OCI-LY1 (cell line): Measurements from ENCODE around the gene CFAP99.

Experiments used
- H2AFZ ChIP-seq: fragments of 200-600 bp; sonication (generic), shearing (Covaris generic); 2 replicates; pipeline ENCODE4 v1.6.0; 2014; ENCODE audit warnings: antibody characterized with exemption, mild to moderate bottlenecking, low read length
- H3F3A ChIP-seq: fragments of 200-600 bp; sonication (generic), shearing (Covaris generic); 2 replicates; pipeline ENCODE4 v1.6.0; 2014; ENCODE audit warnings: mild to moderate bottlenecking, antibody characterized with exemption, low read length, moderate library complexity; ENCODE audit not compliant: insufficient read depth
- H3K27ac ChIP-seq: fragments of 200-600 bp; sonication (generic); 2 replicates; pipeline ENCODE4 v1.5.1; 2014; ENCODE audit warnings: low read length, mixed run types, mild to moderate bottlenecking, low read depth; ENCODE audit not compliant: poor library complexity, severe bottlenecking
- H3K27me3 ChIP-seq: fragments of 200-600 bp; sonication (generic); 2 replicates; pipeline ENCODE4 v1.6.0; 2014; ENCODE audit warnings: antibody characterized with exemption, mild to moderate bottlenecking, low read length, moderate library complexity; ENCODE audit not compliant: insufficient read depth
- H3K36me3 ChIP-seq: fragments of 200-600 bp; sonication (generic); 2 replicates; pipeline ENCODE4 v1.6.1; 2014; ENCODE audit warnings: mild to moderate bottlenecking, antibody characterized with exemption, low read length, moderate library complexity, mixed read lengths; ENCODE audit not compliant: insufficient read depth
- H3K4me1 ChIP-seq: fragments of 200-600 bp; sonication (generic); 2 replicates; pipeline ENCODE4 v1.5.1; 2014; ENCODE audit warnings: mild to moderate bottlenecking, low read length, moderate library complexity; ENCODE audit not compliant: insufficient read depth, severe bottlenecking
- H3K4me2 ChIP-seq: fragments of 200-600 bp; sonication (generic), shearing (Covaris generic); 2 replicates; pipeline ENCODE4 v1.6.1; 2014; ENCODE audit warnings: low read length
- H3K4me3 ChIP-seq: fragments of 200-600 bp; sonication (generic); 2 replicates; pipeline ENCODE4 v1.5.1; 2014; ENCODE audit warnings: low read length, low read depth, mild to moderate bottlenecking, mixed read lengths; ENCODE audit not compliant: poor library complexity, severe bottlenecking
- H3K79me2 ChIP-seq: fragments of 200-600 bp; shearing (Covaris generic); 2 replicates; pipeline ENCODE4 v1.6.1; 2016; ENCODE audit warnings: mixed run types, low read length, mixed read lengths; ENCODE audit not compliant: insufficient read depth
- H3K9ac ChIP-seq: fragments of 200-600 bp; sonication (generic), shearing (Covaris generic); 2 replicates; pipeline ENCODE4 v1.6.1; 2014; ENCODE audit warnings: mild to moderate bottlenecking, low read length, mixed read lengths
- H3K9me2 ChIP-seq: fragments of 200-600 bp; sonication (generic), shearing (Covaris generic); 2 replicates; pipeline ENCODE4 v1.6.1; 2014; ENCODE audit warnings: low read depth, mild to moderate bottlenecking, low read length, mixed read lengths
- H3K9me3 ChIP-seq: fragments of 200-600 bp; shearing (Covaris generic); 2 replicates; pipeline ENCODE4 v1.6.1; 2014; ENCODE audit warnings: low read length, mixed read lengths
- H4K20me1 ChIP-seq: fragments of 200-600 bp; sonication (generic), shearing (Covaris generic); 2 replicates; pipeline ENCODE4 v1.6.0; 2016; ENCODE audit warnings: mild to moderate bottlenecking, low read length; ENCODE audit not compliant: insufficient read depth
- CTCF ChIP-seq: fragments of 200-600 bp; sonication (generic), shearing (Covaris generic); IDR thresholded peaks from 2 replicates; pipeline ENCODE4 v1.5.1; 2017; ENCODE audit warnings: mild to moderate bottlenecking, antibody characterized with exemption, low read length, moderate library complexity, mixed read lengths
- EZH2 ChIP-seq: fragments of 200-600 bp; sonication (generic), shearing (Covaris generic); IDR thresholded peaks from 2 replicates; pipeline ENCODE4 v1.8.0; 2017; ENCODE audit warnings: borderline replicate concordance, mixed run types, mild to moderate bottlenecking, antibody characterized with exemption, low read length, moderate library complexity, mixed read lengths

The CFAP99 gene

DNA sequence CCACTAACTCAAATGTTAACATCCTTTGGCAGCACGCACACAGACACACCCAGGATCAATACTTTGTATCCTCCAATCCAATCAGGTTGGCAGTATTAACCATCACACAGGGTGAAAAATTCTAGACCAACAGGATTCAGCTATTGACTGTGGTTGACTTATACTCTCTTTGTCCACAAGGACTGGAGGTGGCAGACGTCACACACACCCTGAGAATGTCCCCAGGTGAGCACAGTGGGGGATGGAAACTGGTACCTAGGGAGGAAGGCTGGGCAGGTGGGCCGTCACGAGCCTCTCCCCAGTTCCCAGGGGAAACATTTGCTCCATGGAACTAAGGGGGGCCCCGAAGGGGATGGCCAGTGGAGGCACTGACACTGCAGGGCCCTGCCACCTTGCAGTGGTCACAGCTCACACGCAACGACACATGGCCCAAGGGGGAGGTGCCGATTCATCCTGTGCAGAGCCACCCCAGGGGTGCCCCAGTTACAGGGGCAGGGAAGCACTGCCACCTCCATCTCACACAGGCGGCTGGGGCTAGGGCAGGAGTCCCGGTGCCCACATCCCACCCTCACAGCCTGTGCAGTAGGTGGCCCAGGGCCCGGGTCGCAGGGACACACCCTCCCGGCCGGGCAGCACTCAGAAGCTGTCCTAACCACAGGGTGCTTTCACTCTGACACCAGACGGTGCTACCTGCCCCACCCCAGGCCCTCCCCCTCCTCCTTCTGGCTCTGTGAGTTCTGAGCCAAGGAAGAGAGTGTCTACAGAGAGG lies 17.7 kb upstream of the CFAP99 start:
- no peaks in the 10 kb centered on the region for H3K27me3 ChIP-seq
- no peak overlapping the region for H3K9ac ChIP-seq
- TF ChIP-seq CTCF: no peak
- TF ChIP-seq EZH2: no peak
- no peaks in the 10 kb centered on the region for H3K9me3 ChIP-seq
- no peak overlapping the region for H3K4me2 ChIP-seq
- no peaks in the 10 kb centered on the region for H3K36me3 ChIP-seq
- no peak overlapping the region for H3K4me3 ChIP-seq
- H2AFZ ChIP-seq: no peak overlapping the region
- H3K9me2 ChIP-seq: no peaks in the 10 kb centered on the region
- no peaks in the 10 kb centered on the region for H3K79me2 ChIP-seq
- H3K4me1 ChIP-seq: no peaks in the 10 kb centered on the region
- H3K27ac ChIP-seq: no peak overlapping the region
- no peaks in the 10 kb centered on the region for H4K20me1 ChIP-seq
- H3F3A ChIP-seq: no peaks in the 10 kb centered on the region

GRCh38 chr4:2401610-2401983 lies 17.2 kb upstream of the CFAP99 start:
- Histone ChIP-seq H3K9ac (no peak overlapping the region), H3K4me1 (no peaks in the 10 kb centered on the region), H3K79me2 (no peaks in the 10 kb centered on the region), H3K9me2 (no peaks in the 10 kb centered on the region), H3K4me2 (no peak overlapping the region), H3F3A (no peaks in the 10 kb centered on the region), H3K4me3 (no peak overlapping the region), H3K27me3 (no peaks in the 10 kb centered on the region), H2AFZ (no peak overlapping the region), H3K36me3 (no peaks in the 10 kb centered on the region), H4K20me1 (no peaks in the 10 kb centered on the region), H3K9me3 (no peaks in the 10 kb centered on the region), H3K27ac (no peak overlapping the region)
- TF ChIP-seq EZH2: no peak
- no peak for TF ChIP-seq CTCF

GRCh38 chr4:2402048-2402842 lies 16.5 kb upstream of the CFAP99 start:
- H4K20me1 ChIP-seq: no peaks in the 10 kb centered on the region
- H3K4me3 ChIP-seq: no peak overlapping the region
- H3F3A ChIP-seq: no peaks in the 10 kb centered on the region
- no peaks in the 10 kb centered on the region for H3K27me3 ChIP-seq
- H3K79me2 ChIP-seq: no peaks in the 10 kb centered on the region
- no peaks in the 10 kb centered on the region for H3K36me3 ChIP-seq
- no peak overlapping the region for H3K27ac ChIP-seq
- no peak for TF ChIP-seq CTCF
- no peak for TF ChIP-seq EZH2
- H3K9ac ChIP-seq: no peak overlapping the region
- H2AFZ ChIP-seq: no peak overlapping the region
- no peak overlapping the region for H3K4me2 ChIP-seq
- H3K9me2 ChIP-seq: no peaks in the 10 kb centered on the region
- H3K9me3 ChIP-seq: no peaks in the 10 kb centered on the region
- H3K4me1 ChIP-seq: no peaks in the 10 kb centered on the region
